GM18951 (cell line): ENCODE data around the gene B3GALT6.
A peak's percentile ranks its signal among the peaks of the same experiment; 100 is the strongest.
"Not testable (repeated sequence)": the region's sequence is repeated elsewhere in the genome, so short reads cannot be mapped to it uniquely, and the experiment has no call there.

Experiments used
- POLR2A ChIP-seq: IDR thresholded peaks from 4 replicates; pipeline ENCODE4 v1.6.1; 2011; ENCODE audit warnings: mild to moderate bottlenecking; ENCODE audit not compliant: insufficient read length, insufficient read depth; ENCODE audit errors: extremely low read depth
- in situ Hi-C: fragments of 300-500 bp; cut with MboI; formaldehyde crosslinking; loops from one replicate; pipeline ENCODE4 v1.12.0; 2022; ENCODE audit warnings: low sequenced_read_pairs, mixed read lengths, inconsistent platforms; ENCODE audit not compliant: unreplicated experiment

B3GALT6 gene

GRCh38 chr1:1243807-1244191, 11.8 kb downstream of the B3GALT6 start:
- no peak for TF ChIP-seq POLR2A
- in situ Hi-C loops = no loop called here

- no peak for TF ChIP-seq POLR2A
- in situ Hi-C loops = no loop called here
Observed at GRCh38 chr1:1244192-1244811, 12.3 kb downstream of the B3GALT6 start.

DNA sequence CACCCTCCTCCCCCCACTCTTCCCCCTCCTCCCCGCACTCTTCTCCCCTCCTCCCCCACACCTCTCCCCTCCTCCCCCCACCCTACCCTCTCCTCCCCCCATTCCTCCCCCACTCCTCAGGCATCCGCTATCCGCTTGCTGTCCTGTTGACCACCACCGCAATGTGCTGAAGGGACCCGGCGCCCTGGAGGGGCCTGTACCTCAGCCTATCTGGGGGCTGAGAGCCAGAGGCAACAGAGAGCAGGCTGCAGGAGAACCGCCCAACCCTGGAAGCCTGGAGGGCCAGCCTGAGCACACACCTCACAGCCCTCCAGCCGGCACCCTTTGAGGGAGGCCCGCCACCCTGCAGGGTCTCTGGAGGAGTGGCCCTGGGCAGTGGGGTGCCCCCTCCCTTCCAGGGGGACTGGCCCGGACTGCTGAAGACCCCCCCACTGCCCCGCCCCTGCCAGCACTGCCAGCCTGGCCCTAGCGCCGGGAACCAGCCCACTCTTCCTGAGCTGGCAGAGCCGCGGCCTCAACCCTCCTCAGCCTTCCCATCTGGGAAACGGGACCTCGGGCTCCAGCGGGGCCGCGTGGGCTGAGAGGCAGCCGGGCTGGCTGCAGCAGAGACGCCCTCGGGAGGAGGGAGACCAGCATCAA, 13.3 kb downstream of the B3GALT6 start:
- in situ Hi-C loops = no loop called here
- no peak for TF ChIP-seq POLR2A

DNA sequence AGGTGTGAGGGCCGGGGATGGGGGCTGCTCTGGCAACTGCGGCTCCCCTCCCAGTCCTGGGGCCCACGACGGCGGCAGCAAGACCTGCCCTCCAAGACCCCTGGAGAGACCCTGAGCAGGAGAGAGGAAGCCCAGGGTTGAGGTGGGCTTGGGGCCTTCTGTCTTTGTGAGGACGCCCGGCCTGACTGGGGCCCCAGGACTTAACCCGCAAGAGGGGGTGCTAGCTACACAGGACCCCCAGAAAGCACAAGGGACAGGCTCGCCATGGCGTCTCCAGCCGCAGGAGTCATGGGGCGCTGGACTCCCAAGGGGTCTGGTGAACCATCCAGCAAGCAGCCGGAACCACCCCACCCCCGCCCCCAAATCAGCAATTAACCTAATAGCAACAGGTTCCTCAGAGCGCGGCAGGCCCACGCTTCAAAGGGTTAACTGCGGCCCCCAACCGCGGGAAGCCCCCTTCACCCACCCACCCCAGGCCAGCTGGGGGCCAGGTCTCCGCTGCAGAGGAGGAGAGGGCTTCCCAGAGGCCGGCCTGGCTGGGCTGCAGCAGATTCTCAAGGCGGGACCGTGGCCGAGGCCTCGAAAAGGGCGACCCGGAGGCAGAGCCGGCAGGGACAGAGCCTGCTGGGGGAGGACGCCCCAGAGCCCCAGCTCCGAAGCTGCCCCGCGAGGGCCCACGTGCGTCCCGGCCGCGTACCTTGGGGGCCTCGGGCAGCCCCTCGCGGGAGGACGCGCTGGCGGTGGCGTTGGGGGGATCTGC, 14.0 kb downstream of the B3GALT6 start:
- in situ Hi-C loops = no loop called here
- no peak for TF ChIP-seq POLR2A

GRCh38 chr1:1246577-1247340, 14.7 kb downstream of the B3GALT6 start, which contains the start of gene C1QTNF12:
Gene C1QTNF12 (minus strand): TSS chr1:1246722. CDS start chr1:1246690, 32 bp downstream.
- no peak for TF ChIP-seq POLR2A
- in situ Hi-C loops = no loop called here

DNA sequence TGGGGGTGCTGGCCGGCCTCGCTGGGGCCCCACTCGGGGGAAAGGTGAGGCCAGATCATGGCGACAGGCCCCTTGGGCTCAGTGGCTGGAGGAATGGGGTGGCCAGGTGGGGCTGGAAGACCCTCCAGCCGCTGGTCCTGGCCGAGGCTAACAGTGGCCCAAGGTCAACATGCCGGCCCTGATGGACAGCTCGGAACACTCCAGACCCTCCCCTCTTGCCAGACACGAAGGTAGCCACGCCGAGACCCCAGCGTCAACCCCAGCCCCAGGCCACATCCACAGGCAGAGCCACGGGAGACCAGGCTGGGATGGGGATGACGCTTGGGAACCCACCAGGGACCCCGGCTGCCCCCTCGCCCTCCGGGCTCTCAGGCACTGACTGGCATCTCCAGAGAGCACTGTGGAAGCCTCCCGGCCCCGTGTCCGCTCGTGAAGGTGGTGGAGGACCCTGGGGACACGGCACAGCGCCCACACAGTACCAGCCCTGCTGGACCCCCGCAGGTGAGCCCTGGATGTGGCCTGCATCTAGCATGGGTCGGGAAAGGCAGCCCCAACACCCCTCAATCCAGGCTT, 15.4 kb downstream of the B3GALT6 start:
- in situ Hi-C loops = no loop called here

DNA sequence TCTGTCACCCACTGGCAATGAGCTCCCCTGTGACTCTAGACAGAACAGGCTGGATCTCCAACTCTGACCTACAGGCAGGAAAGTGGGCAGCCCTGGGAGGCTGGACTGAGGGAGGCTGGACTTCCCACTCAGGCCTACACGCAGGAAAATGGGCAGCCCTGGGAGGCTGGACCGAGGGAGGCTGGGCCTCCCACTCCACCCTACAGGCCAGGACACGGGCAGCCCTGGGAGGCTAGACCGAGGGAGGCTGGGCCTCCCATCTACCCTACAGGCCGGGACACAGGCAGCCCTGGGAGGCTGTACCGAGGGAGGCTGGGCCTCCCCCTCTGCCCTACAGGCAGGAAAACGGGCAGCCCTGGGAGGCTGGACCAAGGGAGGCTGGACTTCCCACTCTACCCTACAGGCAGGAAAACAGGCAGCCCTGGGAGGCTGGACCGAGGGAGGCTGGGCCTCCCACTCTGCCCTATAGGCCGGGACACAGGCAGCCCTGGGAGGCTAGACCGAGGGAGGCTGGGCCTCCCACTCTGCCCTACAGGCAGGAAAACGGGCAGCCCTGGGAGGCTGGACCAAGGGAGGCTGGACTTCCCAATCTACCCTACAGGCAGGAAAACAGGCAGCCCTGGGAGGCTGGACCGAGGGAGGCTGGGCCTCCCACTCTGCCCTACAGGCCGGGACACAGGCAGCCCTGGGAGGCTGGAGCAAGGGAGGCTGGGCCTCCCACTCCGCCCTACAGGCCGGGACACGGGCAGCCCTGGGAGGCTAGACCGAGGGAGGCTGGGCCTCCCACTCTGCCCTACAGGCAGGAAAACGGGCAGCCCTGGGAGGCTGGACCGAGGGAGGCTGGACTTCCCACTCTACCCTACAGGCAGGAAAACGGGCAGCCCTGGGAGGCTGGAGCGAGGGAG, 16.2 kb downstream of the B3GALT6 start:
- in situ Hi-C loops = not testable (repeated sequence)

More for the DNA sequence above, 15.4 kb downstream of the B3GALT6 start:
- no peak for TF ChIP-seq POLR2A

- peak; percentile 45 for TF ChIP-seq POLR2A
- in situ Hi-C loops = no loop called here
Observed at GRCh38 chr1:1250786-1251284, 18.8 kb downstream of the B3GALT6 start.

DNA sequence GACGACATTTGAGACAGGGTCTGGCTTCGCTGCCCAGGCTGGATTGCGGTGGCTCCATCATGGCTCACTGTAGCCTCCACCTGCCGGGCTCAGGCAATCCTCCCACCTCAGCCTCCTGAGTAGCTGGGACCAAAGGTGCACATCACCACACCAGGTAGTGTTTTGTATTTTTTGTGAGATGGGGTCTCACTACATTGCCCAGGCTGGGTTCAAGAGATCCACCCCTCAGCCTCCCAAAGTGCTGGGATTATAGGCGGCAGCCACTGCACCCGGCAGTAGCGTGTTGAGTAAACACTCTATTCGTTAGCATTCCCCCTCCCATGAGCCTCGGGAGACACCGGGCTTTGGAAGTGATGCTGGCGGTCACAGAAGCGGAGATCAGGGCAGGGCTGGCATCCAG, 21.3 kb downstream of the B3GALT6 start:
- no peak for TF ChIP-seq POLR2A
- in situ Hi-C loops = no loop called here

DNA sequence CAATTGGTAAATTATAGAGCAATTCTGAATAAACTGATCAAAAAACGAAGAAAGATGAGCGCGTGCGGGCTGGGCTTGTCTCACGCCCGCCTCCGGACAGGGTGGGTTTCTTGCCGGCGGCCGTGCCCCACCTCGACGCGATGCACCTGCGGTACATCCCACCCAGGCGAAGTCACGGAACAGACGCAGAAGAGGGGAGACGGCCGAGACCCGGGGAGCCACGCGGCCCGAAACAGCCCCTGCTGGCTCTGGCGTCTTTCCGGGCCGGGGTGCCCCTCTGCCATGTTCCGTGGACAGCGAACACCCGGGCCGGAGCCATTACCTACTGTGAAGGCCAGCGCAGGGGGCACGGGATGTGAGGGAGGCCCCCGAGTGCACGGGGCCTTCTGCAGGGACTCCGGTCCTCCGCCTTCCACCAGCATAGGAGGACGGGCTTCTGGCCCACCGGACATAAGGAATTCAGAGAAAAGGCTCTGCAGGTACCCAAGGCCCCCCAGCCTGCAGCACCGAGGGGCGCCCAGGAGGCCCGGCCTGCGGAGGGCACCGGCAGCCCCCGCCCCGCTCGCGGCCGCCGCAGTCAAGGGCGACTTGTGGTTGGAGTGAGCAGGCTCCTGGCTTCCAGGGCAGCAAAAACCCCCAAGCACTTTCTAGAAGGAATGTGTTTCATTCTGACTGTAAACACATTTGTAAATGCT, 22.1 kb downstream of the B3GALT6 start:
- TF ChIP-seq POLR2A = no peak
- in situ Hi-C loops = no loop called here

- in situ Hi-C loops = no loop called here
- no peak for TF ChIP-seq POLR2A
Observed at GRCh38 chr1:1254667-1254998, 22.6 kb downstream of the B3GALT6 start.
